Myocyte (in vitro differentiated cells): ENCODE data around the gene TICAM1. TPM values are rescaled to one million over a fixed set of nuclear protein-coding genes. Genes with fewer than 3 reads are reported as not detected.
A peak's percentile ranks its signal among the peaks of the same experiment; 100 is the strongest.
"Not testable (repeated sequence)": the region's sequence is repeated elsewhere in the genome, so short reads cannot be mapped to it uniquely, and the experiment has no call there.

Experiments used
- DNase-seq: peaks from one replicate; pipeline ENCODE4 v3.0.0-alpha.2; 2012; ENCODE audit warnings: low read depth
- total RNA-seq: library from RNA; depleted of rRNA; stranded (reverse); fragments of >200 nt; gene quantifications from 2 replicates; pipeline ENCODE4 v1.2.3, GENCODE V29; 2014

TICAM1 gene
- total RNA-seq, 1 donor from 2014 or later: 4.4 TPM

DNA sequence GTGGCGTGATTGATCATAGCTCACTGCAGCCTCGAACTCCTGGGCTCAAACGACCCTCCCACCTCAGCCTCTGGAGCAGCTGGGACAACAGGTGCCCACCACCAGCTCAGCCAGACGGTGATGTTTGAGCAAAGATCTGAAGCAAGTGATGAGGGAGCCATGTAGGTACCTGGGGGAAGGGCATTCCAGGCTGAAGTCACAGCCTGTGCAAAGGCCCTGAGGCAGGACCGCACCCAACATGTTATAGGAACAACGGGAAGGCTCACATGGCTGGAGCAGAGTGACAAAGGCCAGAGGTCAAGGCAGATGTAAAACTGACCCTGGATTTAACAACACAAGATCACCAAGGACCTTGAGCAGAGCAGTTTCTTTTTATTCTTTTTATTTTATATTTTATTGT is 25.1 kb downstream of the TICAM1 start:
- DNase-seq: no peak

DNA sequence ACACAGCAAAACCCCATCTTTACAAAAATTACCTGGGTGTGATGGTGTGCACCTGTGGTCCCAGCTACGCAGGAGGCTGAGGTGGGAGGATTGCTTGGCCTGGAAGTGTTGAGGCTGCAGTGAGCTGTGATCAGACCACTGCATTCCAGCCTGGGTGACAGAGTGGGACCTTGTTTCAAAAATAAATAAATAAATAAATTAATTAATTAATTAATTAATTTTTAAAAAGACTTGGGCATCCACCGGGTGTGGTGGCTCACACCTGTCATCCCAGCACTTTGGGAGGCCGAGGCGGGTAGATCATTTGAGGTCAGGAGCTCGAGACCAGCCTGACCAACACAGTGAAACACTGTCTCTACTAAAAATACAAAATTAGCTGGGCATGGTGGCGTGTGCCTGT is 26.4 kb downstream of the TICAM1 start:
- not testable (repeated sequence) for DNase-seq

DNA sequence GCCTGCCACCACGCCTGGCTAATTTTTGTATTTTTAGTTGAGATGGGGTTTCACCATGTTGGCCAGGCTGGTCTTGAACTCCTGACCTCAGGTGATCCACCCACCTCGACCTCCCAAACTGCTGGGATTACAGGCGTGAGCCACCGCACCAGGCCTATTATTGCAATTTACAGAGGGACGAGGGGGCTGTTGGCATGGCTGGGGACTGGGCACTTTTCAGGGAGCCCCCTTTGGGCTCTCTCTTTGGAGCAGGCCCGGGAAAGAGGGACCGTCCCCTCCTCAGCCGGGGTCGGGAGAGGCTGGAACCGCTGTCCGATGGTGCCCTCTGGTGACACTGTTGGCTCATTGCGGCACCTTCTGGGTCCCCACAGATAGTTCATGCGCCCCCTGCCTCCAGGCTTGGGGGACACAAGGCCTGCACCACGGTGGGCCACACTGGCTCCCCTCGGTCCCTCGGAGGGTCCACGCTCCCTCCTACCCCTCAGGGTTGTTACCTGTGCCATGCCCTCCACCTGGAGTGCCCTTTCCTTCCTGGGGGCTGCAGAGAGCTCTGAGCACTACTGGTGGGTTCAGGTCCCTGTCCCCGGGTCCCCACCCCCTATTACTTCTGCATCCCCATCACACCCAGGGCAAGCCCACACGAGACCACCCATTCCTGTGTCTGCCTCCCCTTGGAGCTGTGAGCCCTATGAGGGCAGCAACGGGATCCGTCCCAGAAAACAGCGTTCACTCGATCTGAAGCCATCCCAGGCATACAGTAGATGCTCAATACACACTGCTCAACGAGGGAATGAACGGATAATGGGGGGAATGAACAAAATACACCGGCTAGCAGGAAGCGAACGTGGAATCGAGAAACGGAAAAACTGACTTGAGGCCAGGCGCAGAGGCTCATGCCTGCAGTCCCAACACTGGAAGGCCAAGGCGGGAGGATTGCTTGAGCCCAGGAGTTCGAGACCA is 27.5 kb downstream of the TICAM1 start:
- peak; percentile 68 for DNase-seq

DNA sequence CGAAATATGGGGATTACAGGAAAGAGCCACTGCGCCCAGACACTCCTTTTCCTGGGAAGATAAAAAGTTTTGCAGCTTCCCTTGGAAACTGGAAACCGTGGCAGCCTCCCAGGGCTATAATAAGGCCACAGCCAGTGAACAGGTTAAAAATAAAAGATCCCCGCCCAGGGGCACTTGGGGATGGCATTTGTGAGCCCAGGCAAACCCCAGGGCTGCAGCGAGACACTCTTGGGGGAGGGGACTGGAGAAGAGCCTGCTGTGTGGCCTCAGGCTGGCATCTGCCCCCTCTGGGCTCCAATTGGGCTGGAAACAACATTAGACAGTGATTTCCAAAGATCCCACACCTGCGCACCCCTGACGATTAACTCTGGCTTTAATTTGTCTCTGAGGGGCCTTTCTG is 28.8 kb downstream of the TICAM1 start:
- peak; percentile 83 for DNase-seq

DNA sequence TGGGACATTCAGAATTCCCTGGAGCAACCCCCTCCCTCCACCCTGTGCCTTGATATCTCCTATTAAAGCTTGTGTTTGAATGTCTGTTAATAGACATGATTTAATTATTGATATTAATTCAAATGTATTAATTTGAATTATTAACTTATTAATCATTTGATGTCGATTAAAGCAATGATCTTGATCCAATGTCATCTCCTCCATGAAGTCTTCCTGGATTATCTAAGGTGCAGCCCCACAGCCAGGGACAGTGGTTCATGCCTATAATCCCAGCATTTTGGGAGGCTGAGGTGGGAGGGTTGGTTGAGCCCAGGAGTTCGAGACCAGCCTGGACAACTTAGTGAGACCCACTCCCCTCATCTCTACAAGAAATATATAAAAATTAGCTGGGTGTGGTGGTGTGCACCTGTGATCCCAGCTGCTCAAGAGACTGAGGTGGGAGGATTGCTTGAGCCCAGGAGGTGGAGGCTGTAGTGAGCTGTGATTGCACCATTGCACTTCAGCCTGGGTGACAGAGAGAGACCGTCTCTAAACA is 30.4 kb downstream of the TICAM1 start:
- DNase-seq: no peak

DNA sequence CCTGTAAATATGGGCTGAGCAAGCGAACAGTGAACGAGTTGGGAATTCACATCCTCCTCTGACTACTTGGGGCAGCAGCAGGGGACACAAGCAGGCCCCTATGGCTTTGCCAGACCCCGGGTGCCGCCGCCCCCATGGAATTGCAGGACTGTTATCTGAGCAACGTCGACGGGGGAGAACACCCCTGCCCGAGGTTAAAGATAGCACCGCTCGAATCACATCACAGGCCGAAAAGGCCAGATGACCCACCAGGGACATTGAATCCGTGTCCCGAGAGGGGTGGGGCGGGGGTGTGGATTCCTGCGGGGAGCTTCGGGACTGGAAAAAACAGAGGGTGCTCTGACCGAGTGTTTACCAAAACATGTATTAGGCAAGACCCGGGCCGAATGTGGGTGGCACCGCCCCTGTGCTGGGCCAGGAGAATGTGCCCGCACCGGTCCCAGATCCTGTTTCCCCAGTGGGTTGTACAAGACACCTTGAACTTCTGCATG is 30.9 kb downstream of the TICAM1 start:
- no peak for DNase-seq

DNA sequence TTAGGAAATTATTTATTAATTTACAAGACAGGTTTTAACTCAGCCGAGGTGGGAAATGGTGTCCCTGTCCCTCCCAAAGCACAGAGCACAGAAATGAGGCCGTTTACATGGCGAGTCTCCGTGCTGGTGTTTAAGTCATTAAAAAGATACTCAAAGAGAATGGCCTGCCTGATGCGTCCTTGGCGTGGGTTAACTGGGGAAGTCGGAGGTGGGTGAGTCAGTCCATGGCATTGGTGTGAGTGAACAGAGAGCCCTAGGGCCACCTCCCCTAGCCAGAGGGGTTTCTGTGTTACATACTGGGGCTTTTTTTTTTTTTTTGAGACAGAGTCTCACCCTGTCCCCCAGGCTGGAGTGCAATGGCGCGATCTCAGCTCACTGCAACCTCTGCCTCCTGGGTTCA is 36.1 kb downstream of the TICAM1 start:
- no peak for DNase-seq

DNA sequence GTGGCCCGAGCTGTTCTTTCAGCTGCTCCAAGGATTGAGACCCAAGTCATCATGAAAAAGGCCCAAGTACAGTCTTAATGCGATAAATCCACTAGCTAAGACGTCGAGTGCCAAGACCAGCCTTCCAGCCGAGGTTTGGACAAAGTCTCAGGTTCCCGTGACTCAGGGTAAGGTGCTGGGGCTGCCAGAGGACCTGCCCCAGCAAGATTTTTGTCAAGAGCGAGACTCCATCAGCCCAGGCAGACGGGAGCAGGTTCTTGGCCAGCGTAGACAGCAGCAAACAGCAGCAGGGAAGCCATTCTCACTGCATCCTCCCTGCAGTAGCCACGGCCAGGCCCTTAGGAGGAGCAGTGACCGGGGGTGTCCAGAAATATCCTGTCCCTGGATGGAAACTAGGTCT is 36.5 kb downstream of the TICAM1 start:
- DNase-seq: no peak

DNA sequence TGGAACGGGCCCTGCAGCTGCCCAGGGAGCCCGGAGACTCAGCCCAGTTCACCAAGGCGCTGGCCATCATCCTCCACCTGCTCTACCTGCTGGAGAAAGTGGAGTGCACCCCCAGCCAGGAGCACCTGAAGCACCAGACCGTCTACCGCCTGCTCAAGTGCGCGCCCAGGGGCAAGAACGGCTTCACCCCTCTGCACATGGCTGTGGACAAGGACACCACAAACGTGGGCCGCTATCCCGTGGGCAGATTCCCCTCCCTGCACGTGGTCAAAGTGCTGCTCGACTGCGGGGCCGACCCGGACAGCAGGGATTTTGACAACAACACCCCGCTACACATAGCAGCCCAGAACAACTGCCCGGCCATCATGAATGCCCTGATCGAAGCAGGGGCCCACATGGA is 38.2 kb downstream of the TICAM1 start:
- not testable (repeated sequence) for DNase-seq

DNA sequence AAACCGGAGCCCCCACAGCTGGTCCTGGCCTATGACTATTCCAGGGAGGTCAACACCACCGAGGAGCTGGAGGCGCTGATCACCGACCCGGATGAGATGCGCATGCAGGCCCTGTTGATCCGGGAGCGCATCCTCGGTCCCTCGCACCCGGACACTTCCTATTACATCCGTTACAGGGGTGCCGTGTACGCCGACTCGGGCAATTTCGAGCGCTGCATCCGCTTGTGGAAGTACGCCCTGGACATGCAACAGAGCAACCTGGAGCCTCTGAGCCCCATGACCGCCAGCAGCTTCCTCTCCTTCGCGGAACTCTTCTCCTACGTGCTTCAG is 38.7 kb downstream of the TICAM1 start:
- DNase-seq: not testable (repeated sequence)

DNA sequence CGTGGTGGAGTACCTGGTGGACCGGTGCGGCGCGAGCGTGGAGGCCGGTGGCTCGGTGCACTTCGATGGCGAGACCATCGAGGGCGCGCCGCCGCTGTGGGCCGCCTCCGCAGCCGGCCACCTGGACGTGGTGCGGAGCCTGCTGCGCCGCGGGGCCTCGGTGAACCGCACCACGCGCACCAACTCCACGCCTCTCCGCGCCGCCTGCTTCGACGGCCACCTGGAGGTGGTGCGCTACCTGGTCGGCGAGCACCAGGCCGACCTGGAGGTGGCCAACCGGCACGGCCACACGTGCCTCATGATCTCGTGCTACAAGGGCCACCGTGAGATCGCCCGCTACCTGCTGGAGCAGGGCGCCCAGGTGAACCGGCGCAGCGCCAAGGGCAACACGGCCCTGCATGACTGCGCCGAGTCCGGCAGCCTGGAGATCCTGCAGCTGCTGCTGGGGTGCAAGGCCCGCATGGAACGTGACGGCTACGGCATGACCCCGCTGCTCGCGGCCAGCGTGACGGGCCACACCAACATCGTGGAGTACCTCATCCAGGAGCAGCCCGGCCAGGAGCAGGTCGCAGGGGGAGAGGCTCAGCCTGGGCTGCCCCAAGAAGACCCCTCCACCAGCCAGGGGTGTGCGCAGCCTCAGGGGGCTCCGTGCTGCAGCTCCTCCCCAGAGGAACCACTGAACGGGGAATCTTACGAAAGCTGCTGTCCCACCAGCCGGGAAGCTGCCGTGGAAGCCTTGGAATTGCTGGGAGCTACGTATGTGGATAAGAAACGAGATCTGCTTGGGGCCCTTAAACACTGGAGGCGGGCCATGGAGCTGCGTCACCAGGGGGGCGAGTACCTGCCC is 39.3 kb downstream of the TICAM1 start:
- DNase-seq: not testable (repeated sequence)

DNA sequence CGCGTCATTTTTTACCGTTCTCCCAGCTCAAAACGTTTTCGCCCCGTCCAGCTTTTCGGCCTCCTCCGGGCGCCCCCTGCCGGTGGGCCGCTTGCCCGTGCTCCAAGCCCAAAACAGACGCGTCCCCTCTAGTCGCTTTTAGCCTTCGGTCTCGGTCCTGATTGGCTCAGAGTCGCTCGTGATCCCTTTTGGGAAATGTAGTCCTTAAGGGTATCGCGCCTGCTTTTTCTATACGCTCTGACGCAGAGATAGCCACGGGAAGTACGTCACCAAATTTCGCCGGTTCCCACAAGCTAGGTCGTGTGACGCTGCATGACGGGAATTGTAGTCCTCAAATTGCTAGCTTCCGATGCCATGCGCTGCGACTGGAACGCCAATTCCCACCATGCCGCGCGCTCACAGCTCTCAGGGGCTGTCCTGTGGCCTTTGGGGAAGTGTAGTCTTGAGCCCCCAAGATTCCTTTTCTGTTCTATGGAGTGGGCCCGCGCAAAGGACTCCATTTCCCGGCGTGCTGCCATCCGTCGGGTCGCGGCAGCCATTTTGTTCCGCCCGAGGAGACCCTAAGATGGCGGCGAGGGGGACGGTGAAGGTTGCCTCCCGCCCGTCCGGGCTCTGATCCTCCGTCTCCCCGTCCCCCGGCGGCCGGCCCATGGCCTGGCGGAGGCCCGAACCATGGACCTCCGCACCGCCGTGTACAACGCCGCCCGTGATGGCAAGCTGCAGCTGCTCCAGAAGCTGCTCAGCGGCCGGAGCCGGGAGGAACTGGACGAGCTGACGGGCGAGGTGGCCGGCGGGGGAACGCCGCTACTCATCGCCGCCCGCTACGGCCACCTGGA is 40.1 kb downstream of the TICAM1 start, which contains the start of gene FEM1A:
FEM1A (plus strand) TSS at position 552 of the 836 bp plus-strand sequence; CDS start at position 673, 121 bp downstream.
- peak; percentile 100 for DNase-seq

DNA sequence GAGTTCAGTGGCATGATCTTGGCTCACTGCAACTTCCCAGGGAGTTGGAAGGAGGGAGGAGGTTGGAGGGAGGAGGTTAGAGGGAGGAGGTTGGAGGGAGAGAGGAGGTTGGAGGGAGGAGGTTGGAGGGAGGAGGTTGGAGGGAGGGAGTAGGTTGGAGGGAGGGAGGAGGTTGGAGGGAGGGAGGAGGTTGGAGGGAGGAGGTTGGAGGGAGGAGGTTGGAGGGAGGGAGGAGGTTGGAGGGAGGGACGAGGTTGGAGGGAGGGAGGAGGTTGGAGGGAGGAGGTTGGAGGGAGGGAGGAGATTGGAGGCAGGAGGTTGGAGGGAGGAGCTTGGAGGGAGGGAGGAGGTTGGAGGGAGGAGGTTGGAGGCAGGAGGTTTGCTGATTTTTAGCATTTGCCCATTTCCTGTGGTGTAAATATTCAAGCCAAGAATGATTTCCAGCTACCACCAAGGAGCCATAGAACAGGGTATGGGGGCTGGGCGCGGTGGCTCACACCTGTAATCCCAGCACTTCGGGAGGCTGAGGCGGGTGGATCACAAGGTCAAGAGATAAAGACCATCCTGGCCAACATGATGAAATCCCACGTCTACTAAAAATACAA is 45.0 kb downstream of the TICAM1 start:
- DNase-seq: not testable (repeated sequence)

DNA sequence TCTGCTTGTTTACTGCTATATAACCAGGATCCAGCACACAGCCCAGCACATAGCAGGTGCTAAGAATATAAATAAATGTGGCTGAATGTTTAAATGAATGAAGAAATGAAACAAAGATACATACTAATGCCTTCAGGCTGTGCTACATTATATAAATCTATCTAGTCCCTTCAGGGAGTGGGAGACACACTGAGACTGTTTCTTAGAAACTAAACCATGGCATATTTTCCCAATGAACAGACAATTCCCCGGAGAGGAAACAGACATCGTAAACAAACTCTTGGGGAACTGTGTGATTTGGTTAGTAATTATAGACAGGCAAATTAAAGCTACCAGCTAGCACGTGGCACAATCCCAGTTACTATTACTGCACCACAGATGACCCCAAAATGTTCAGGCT is 49.7 kb downstream of the TICAM1 start:
- DNase-seq: no peak

DNA sequence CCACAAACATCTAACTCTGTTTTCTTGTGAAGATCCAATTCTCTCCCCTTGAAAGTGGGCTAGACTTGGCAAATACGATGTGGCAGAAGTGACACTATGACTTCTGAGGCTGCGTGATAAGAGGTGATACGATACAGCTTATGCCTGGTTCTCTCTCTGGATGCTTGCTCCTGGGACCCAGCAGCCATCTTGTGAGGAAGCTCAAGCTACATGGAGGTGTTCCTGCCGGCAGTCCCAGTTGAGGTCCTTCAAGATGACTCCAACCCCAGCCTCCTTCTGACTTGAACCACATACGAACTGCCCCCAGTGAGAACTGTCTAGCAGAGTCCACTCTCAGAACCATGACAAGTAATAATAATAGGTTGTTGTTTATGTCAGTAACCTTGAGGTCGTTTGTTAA is 50.7 kb downstream of the TICAM1 start:
- DNase-seq: no peak

DNA sequence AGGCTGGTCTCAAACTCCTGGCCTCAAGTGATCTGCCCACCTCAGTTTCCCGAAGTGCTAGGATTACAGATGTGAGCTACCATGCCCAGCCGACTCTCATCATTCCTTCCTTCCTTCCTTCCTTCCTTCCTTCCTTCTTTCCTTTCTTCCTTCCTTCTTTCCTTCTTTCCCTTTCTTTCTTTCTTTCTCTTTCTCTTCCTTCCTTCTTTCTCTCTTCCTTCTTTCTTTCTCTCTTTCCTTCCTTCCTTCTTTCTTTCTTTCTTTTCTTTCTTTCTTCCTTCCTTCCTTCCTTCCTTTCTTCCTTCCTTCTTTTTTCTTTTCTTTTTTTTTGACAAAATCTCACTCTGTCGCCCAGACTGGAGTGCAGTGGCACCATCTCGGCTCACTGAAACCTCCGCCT is 53.4 kb downstream of the TICAM1 start:
- not testable (repeated sequence) for DNase-seq

DNA sequence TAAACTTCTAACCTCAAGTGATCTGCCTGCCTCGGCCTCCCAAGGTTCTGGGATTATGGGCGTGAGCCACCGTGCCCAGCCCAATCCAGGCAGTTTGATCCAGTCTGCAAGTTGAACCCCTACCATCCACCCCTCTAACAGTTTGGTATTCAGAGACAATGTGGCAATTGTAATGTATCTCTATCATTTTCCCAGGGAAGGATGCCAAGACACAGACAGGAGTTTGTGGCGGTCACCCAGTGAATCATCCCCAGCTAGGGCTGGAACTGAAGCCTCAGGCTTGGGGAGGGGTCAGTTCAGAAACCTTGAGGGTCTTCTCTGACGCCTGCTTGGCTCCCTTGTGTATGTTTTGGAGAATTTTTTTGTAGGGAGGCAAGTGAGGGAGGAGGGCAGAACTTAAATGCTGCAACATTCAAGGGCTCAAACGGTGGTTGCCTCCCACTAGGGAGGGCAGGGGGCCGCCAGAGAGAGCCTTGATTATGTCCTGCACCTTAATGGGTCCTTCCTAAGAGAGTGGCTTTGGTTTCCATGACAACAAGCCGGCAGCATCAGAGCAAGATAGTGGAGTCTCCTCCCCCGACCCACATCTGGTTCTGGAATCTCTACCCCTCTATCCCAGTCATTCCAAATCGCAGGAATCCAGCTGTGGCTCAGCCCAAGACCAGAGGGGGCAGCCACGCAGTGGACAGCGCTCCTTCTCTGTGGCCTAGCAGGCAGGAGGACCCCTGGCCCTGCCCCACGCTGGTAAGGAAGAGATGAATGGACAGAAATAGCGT is 54.9 kb downstream of the TICAM1 start:
- peak; percentile 44 for DNase-seq

DNA sequence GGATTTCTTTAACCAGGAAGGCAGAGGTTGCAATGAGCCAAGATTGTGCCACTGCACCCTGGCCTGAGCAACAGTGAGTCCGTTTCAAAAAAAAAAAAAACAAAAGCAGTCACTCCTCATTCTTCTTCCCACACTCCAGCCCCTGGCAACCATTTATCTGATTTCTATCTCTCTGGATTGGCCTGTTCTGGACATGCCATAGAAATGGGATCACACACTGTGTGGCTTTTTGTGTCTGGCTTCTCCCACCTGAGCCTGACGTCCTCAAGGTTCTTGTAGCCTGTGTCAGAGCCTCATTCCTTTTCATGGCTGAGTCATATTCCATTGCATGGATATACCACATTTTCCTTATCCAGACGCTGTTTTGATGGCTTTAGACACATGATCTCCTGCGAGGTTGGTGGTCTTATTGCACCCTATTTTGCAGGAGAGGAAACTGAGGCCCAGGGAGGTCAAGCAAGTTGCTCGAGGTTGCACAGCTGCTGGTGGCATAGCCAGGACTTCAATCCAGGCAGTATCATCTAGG is 55.8 kb downstream of the TICAM1 start:
- no peak for DNase-seq

DNA sequence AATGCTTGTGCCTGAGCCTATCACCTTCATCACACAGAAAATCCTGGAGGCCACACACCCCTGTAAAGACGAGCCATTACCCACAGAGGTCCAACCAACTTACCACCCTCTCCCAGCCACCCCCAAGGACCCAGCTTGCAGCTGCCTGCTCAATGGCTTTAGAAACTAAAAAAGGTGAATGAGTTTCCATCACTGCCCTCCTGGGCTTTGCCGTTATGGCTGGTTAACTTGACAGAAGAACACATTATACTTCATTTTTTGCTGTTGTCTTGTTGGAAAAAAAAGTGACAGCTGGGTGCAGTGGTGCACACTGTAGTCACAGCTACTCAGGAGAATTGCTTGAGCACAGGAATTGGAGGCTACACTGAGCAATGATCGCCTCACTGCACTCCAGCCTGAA is 57.4 kb downstream of the TICAM1 start:
- no peak for DNase-seq
